ENCODE measurements around the gene ZNF511. TPM values are rescaled to one million over a fixed set of nuclear protein-coding genes. Genes with fewer than 3 reads are reported as not detected.
A peak's percentile ranks its signal among the peaks of the same experiment; 100 is the strongest.

Gene ZNF511
- total and polyA plus RNA-seq, 9 of the 15 experiments (the other 6 are each of a cell fraction or from before 2014, with no cell fraction given): 0.61 to 69.3 (median 40.1) TPM

DNA sequence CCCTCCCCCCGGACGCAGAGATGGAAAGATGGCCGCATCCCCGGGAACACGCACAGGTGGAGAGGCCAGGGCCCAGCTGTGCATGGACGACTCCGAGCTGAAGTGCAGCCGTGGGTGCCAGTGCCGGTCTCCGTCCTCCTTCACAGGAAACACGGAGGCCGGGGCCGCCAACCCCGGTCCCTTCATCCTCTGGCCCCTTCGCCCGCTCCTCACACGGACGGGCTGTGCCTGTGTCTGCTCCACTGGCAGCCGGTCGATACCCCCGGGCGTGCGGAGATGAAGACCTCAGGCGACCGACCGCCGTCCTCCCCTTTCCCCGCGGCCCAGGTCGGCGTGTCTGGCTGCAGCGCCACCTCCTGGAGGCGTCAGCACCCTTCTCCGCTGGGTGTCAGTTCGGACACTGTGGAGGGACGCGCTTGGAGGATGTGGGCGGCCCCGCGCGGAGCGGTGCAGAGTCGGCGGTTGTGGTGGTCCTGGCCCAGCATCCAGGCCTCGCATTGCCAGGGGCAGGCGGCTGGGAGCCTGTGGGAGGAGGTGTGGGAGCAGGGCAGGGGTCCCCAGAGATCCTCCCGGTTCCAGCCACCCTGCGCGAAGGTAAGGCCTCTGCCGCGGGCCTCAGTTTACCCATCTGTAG lies 9.9 kb downstream of the ZNF511 start (continued):
- no peak for TF ChIP-seq NKRF (IDR thresholded peaks at IDR 0.05; ENCODE audit: borderline replicate concordance)
- TF ChIP-seq SRSF3 (IDR thresholded peaks at IDR 0.05; ENCODE audit: insufficient read depth, low read length): no peak
- no peak for TF ChIP-seq POLR2H (tag; IDR thresholded peaks at IDR 0.05; ENCODE audit: low read depth)
- no peak for TF ChIP-seq ZNF668 (CRISPR knock-in tag; IDR thresholded peaks at IDR 0.05)
- TF ChIP-seq TBP (optimal IDR thresholded peaks at IDR 0.05; ENCODE audit: low read depth, low read length): no peak
- TF ChIP-seq HBP1 (CRISPR knock-in tag; IDR thresholded peaks at IDR 0.05): no peak
- TF ChIP-seq, protein P1, sequence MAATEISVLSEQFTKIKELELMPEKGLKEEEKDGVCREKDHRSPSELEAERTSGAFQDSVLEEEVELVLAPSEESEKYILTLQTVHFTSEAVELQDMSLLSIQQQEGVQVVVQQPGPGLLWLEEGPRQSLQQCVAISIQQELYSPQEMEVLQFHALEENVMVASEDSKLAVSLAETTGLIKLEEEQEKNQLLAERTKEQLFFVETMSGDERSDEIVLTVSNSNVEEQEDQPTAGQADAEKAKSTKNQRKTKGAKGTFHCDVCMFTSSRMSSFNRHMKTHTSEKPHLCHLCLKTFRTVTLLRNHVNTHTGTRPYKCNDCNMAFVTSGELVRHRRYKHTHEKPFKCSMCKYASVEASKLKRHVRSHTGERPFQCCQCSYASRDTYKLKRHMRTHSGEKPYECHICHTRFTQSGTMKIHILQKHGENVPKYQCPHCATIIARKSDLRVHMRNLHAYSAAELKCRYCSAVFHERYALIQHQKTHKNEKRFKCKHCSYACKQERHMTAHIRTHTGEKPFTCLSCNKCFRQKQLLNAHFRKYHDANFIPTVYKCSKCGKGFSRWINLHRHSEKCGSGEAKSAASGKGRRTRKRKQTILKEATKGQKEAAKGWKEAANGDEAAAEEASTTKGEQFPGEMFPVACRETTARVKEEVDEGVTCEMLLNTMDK (IDR thresholded peaks at IDR 0.05; ENCODE audit: borderline replicate concordance, insufficient read depth, low read depth, low read length, poor library complexity, severe bottlenecking): peak; percentile 71
- TF ChIP-seq NRF1 (conservative IDR thresholded peaks at IDR 0.05 in 1 of 2, IDR thresholded peaks at IDR 0.05 in 1 of 2): no peak
- TF ChIP-seq CGGBP1 (CRISPR knock-in tag; IDR thresholded peaks at IDR 0.05): no peak
- no peak for TF ChIP-seq SLC30A9 (CRISPR knock-in tag; IDR thresholded peaks at IDR 0.05)
- no peak for TF ChIP-seq NFRKB (IDR thresholded peaks at IDR 0.05; ENCODE audit: low read depth)
- TF ChIP-seq NR2C2 (CRISPR knock-in tag; IDR thresholded peaks at IDR 0.05): no peak
- TF ChIP-seq NR2C2 (tag; IDR thresholded peaks at IDR 0.05): no peak
- TF ChIP-seq NFYB (IDR thresholded peaks at IDR 0.05; ENCODE audit: extremely low read depth, insufficient read length): no peak
- TF ChIP-seq ZKSCAN3 (CRISPR knock-in tag; IDR thresholded peaks at IDR 0.05): no peak
- no peak for TF ChIP-seq PBX2 (CRISPR knock-in tag; IDR thresholded peaks at IDR 0.05; ENCODE audit: low read depth)
- no peak for TF ChIP-seq PBX2 (tag; conservative IDR thresholded peaks at IDR 0.05; ENCODE audit: low read depth)
- TF ChIP-seq NFIC (IDR thresholded peaks at IDR 0.05): no peak
- no peak for TF ChIP-seq TARDBP (IDR thresholded peaks at IDR 0.05)
- TF ChIP-seq L3MBTL2 (IDR thresholded peaks at IDR 0.05): peak; percentile 62; the same call in 1 of the 2 replicates
- no peak for TF ChIP-seq BRF1 (IDR thresholded peaks at IDR 0.05; ENCODE audit: borderline replicate concordance, extremely low read depth, insufficient read length)

Data from K562 (cell line).